Hepatocyte (in vitro differentiated cells): ENCODE results near the gene NAIF1.
"Not testable (repeated sequence)": the region's sequence is repeated elsewhere in the genome, so short reads cannot be mapped to it uniquely, and the experiment has no call there.

Experiments used
- CTCF ChIP-seq: fragments of 200-600 bp; sonication (generic); IDR thresholded peaks from 2 replicates; pipeline ENCODE4 v1.5.1; 2016; ENCODE audit warnings: antibody characterized with exemption, mild to moderate bottlenecking; ENCODE audit not compliant: poor library complexity
- EZH2 ChIP-seq: fragments of 200-600 bp; sonication (generic); IDR thresholded peaks from 2 replicates; pipeline ENCODE4 v1.6.1; 2016; ENCODE audit warnings: antibody characterized with exemption, mild to moderate bottlenecking, borderline replicate concordance
- EZH2phosphoT487 ChIP-seq: fragments of 200-600 bp; sonication (generic); IDR thresholded peaks from one replicate; pipeline ENCODE4 v1.6.1; 2018; ENCODE audit warnings: antibody characterized with exemption, mild to moderate bottlenecking, low read depth, moderate library complexity; ENCODE audit not compliant: unreplicated experiment, severe bottlenecking

- TF ChIP-seq CTCF, EZH2, EZH2phosphoT487: not testable (repeated sequence)
Measured at GRCh38 chr9:128040783-128041182, 26.3 kb downstream of the NAIF1 start.
